Measurements from ENCODE around the gene PLD5.
"Not testable (repeated sequence)": the region's sequence is repeated elsewhere in the genome, so short reads cannot be mapped to it uniquely, and the experiment has no call there.

Gene PLD5

GRCh38 chr1:242058181-242058580 lies 466.3 kb downstream of the PLD5 start:
- DNase-seq (ENCODE audit: low spot score), result not testable (repeated sequence)

- DNase-seq (ENCODE audit: low spot score), result no peak
Observed at GRCh38 chr1:242057745-242058115, 466.8 kb downstream of the PLD5 start.

DNA sequence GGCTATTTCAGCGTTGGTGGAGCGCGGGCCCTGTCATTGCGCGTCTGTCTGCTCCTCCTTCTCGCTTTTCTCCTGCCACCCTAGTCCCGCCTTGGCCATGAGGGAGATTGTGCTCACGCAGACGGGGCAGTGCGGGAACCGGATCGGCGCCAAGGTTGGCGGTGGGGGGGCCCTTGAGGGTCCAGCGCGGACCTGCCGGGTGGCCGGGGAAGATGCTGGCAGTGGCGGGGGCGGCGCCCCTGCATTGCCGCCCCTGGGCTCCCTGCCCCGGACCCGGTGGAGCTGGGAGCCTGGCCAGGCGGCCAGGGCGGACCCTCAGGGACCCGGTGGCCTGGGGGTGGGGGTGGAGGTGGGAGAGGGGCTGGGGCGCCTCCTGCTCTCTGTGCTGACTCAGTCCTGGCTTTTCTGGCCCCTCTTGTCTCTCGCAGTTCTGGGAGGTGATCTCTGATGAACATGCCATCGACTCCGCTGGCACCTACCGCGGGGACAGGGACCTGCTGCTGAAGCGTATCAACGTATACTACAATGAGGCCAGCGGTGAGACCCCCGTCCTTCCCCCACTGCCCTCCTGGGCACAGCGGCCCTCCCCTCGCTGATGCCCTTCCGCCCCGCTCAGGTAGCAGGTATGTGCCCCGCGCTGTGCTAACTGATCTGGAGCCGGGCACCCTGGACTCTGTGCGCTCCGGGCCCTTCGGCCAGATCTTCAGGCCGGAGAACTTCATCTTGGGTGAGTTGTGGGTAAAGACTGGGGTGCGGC lies 467.3 kb downstream of the PLD5 start:
- DNase-seq (ENCODE audit: low spot score), result no peak

DNA sequence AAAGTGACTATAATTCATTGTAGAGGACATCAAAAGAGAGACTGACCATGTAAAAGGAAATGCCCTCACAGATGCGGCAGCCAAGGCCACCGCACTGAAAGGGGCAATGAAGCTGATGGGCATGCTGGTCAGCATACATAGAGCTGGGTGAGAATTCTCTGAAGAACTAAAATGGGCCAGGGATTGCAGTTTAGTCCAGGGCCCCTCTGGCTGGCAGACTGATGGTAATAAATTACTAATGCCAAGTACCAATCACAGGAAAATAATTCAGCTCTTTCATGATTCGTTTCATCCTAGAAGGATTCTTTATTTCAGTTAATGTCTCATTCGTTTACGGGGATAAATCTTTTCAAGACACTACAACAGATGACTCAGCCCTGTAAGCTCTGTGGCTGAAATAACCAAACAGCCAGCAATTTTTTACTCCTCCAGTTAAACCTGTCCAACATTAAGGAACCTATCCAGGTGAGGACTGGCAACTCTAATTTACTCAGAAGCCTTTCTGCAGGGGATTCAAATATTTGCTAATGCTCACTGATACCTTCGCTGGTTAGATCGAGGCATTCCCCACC lies 468.7 kb downstream of the PLD5 start:
- DNase-seq (ENCODE audit: low spot score), result no peak

GRCh38 chr1:242043165-242043564 lies 481.3 kb downstream of the PLD5 start:
- no peak for DNase-seq (ENCODE audit: low spot score)

DNA sequence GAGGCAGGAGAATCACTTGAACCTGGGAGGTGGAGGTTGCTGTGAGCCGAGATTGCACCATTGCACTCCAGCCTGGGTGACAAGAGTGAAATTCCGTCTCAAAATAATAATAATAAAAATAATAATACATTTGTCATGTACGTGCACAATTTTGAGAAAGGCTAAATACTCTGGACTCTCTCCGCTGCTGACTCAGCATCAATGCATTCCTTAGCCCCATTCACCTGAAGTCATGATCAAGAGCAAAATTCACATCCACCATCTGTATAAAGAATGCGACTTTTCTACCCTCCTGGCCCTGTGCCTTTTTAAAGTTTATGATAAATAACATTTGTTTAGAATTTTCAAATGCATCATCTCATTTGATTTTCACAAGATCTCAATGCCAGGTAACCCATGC lies 490.1 kb downstream of the PLD5 start:
- no peak for DNase-seq (ENCODE audit: low spot score)

GRCh38 chr1:242033447-242033846 lies 491.1 kb downstream of the PLD5 start:
- DNase-seq (ENCODE audit: low spot score), result no peak
